Endothelial cell of umbilical vein (primary cell): ENCODE measurements around the gene SLC36A3. TPM values are rescaled to one million over a fixed set of nuclear protein-coding genes. Genes with fewer than 3 reads are reported as not detected.

Source experiments
- BruUV-seq: library from RNA; stranded (reverse); fragments of 400-500 nt; replicated peaks from 2 replicates; lab custom pipeline; 2021; lab: Mats Ljungman, UMichigan
- CTCF ChIA-PET: fragments of 300-600, 350-600 bp; sonication (Branson Sonifier 250); formaldehyde crosslinking; loops from one replicate; lab custom pipeline; 2021; ENCODE audit warnings: antibody characterized with exemption, inconsistent platforms; lab: Charles Lee
- POLR2A ChIA-PET: fragments of 300-600, 350-600 bp; sonication (Branson Sonifier 250); formaldehyde crosslinking; loops from one replicate; lab custom pipeline; 2021; ENCODE audit warnings: antibody characterized with exemption, inconsistent platforms; lab: Charles Lee
- DNase-seq: peaks from one replicate; pipeline ENCODE4 v3.0.0-alpha.2; 2011; ENCODE audit warnings: low read depth, low spot score
- FAIRE-seq: peaks from 2 replicates; lab custom pipeline; 2011; peaks lifted over from hg19 to GRCh38; lab: Jason Lieb, UNC
- H2AFZ ChIP-seq: 2 replicates; pipeline ENCODE4 v1.6.0; 2012; ENCODE audit warnings: low read depth, low read length, control low read depth, inconsistent platforms
- H3K27ac ChIP-seq: 2 replicates; pipeline ENCODE4 v1.5.1; 2011; ENCODE audit warnings: low read depth, mild to moderate bottlenecking, control low read depth, low read length, moderate library complexity; ENCODE audit not compliant: insufficient read depth
- H3K27me3 ChIP-seq, 2 experiments: 2 replicates each; pipeline versions ENCODE4 v1.6.0 to v1.6.1; 2011; ENCODE audit warnings: low read length in 2 of 2, mixed read lengths in 1 of 2; ENCODE audit not compliant: control insufficient read depth in 2 of 2, insufficient read depth in 2 of 2
- H3K36me3 ChIP-seq, 2 experiments: 2 replicates in 1 of 2; 3 replicates in 1 of 2; pipeline ENCODE4 v1.5.1; 2011; ENCODE audit warnings: low read length in 2 of 2, mild to moderate bottlenecking in 1 of 2, moderate library complexity in 1 of 2; ENCODE audit not compliant: control insufficient read depth in 2 of 2, insufficient read depth in 2 of 2; ENCODE audit errors: extremely low read depth in 1 of 2
- H3K4me1 ChIP-seq: 3 replicates; pipeline ENCODE4 v1.5.1; 2011; ENCODE audit warnings: mild to moderate bottlenecking, low read length; ENCODE audit not compliant: control insufficient read depth, insufficient read depth; ENCODE audit errors: extremely low read depth
- H3K4me2 ChIP-seq: 2 replicates; pipeline ENCODE4 v1.6.1; 2011; ENCODE audit warnings: low read length, control low read depth, mixed read lengths; ENCODE audit not compliant: insufficient read depth
- H3K4me3 ChIP-seq, 3 experiments: fragments of 200-600 bp in 1 of 3; sonication (generic), shearing (Covaris generic) in 1 of 3; replicated peaks in 1 of 3; 2 replicates each; pipeline ENCODE4 v1.5.1; 2011 to 2016; ENCODE audit warnings: control low read depth in 3 of 3, low read length in 3 of 3, mild to moderate bottlenecking in 2 of 3, inconsistent platforms in 1 of 3, low read depth in 1 of 3, moderate library complexity in 1 of 3; ENCODE audit not compliant: insufficient read depth in 1 of 3
- H3K79me2 ChIP-seq: 2 replicates; pipeline ENCODE4 v1.6.0; 2012; ENCODE audit warnings: low read length, inconsistent platforms; ENCODE audit not compliant: control insufficient read depth, insufficient read depth
- H3K9ac ChIP-seq: replicated peaks from 2 replicates; pipeline ENCODE3; 2011; ENCODE audit warnings: low read length, control low read depth; ENCODE audit not compliant: insufficient read depth; ENCODE audit errors: extremely low read depth
- H3K9me1 ChIP-seq: replicated peaks from 3 replicates; pipeline ENCODE4 v1.6.0; 2011; ENCODE audit warnings: mild to moderate bottlenecking, low read length; ENCODE audit not compliant: control insufficient read depth, insufficient read depth; ENCODE audit errors: extremely low read depth
- H3K9me3 ChIP-seq: replicated peaks from 2 replicates; pipeline ENCODE4 v1.5.1; 2012; ENCODE audit warnings: low read length, inconsistent platforms; ENCODE audit not compliant: control insufficient read depth, insufficient read depth
- H4K20me1 ChIP-seq: replicated peaks from 2 replicates; pipeline ENCODE3; 2011; ENCODE audit warnings: mild to moderate bottlenecking, low read length; ENCODE audit not compliant: control insufficient read depth, insufficient read depth; ENCODE audit errors: extremely low read depth
- CTCF ChIP-seq, 2 donors: IDR thresholded peaks; 1 replicate in 1 of 2; 2 replicates in 1 of 2; pipeline ENCODE4 v1.5.1; 2011; ENCODE audit warnings: low read length in 2 of 2, mild to moderate bottlenecking in 2 of 2, moderate library complexity in 2 of 2, control low read depth in 1 of 2, inconsistent platforms in 1 of 2, low read depth in 1 of 2; ENCODE audit not compliant: insufficient read depth in 1 of 2; ENCODE audit errors: extremely low read depth in 1 of 2
- EZH2 ChIP-seq: IDR thresholded peaks from 2 replicates; pipeline ENCODE4 v1.6.1; 2012; ENCODE audit warnings: borderline replicate concordance, low read depth, mild to moderate bottlenecking, moderate library complexity, low read length, inconsistent platforms; ENCODE audit not compliant: severe bottlenecking
- FOS ChIP-seq: IDR thresholded peaks from 2 replicates; pipeline ENCODE4 v1.6.1; 2011; ENCODE audit warnings: mild to moderate bottlenecking, low read length, moderate library complexity, borderline replicate concordance; ENCODE audit not compliant: insufficient read depth
- GATA2 ChIP-seq: IDR thresholded peaks from 2 replicates; pipeline ENCODE4 v1.7.0; 2011; ENCODE audit warnings: low read depth, mild to moderate bottlenecking, moderate library complexity, mixed read lengths, low read length; ENCODE audit not compliant: insufficient read length, insufficient read depth
- JUN ChIP-seq: IDR thresholded peaks from 2 replicates; pipeline ENCODE4 v1.6.1; 2011; ENCODE audit warnings: borderline replicate concordance, low read depth; ENCODE audit not compliant: insufficient read length, insufficient read depth
- MAX ChIP-seq: IDR thresholded peaks from 2 replicates; pipeline ENCODE4 v1.6.1; 2011; ENCODE audit not compliant: insufficient read depth, insufficient read length
- MYC ChIP-seq: IDR thresholded peaks from one replicate; pipeline ENCODE4 v1.6.1; 2011; ENCODE audit warnings: mild to moderate bottlenecking, low read depth, low read length
- POLR2A ChIP-seq: IDR thresholded peaks from 2 replicates; pipeline ENCODE4 v1.6.1; 2012; ENCODE audit warnings: low read depth, mild to moderate bottlenecking, control low read depth, low read length
- POLR2AphosphoS5 ChIP-seq: IDR thresholded peaks from 2 replicates; pipeline ENCODE4 v1.6.1; 2012; ENCODE audit warnings: low read depth, mild to moderate bottlenecking, control low read depth, low read length, moderate library complexity; ENCODE audit not compliant: insufficient read depth
- dilution Hi-C: fragments of 300-500 bp; cut with MboI; formaldehyde crosslinking; loops from one replicate; pipeline ENCODE4 v1.15.0; 2019; ENCODE audit warnings: low sequenced_read_pairs; ENCODE audit not compliant: extremely low pct_ligation_motif_present
- intact Hi-C: fragments of 100-400 bp; cut with micrococcal nuclease; formaldehyde crosslinking; loops from one replicate; pipeline ENCODE4 v1.10.0; 2022
- polyA plus RNA-seq, 4 experiments: library from polyadenylated mRNA; depleted of rRNA in 3 of 4; stranded (reverse) in 3 of 4; unstranded in 1 of 4; fragments of >200 nt; gene quantifications; 2 replicates each; pipeline versions ENCODE4 v1.2.1 to v1.2.3, GENCODE V29; 2011 to 2012; ENCODE audit warnings: missing spikeins in 1 of 4
- total RNA-seq: library from RNA; stranded (reverse); gene quantifications from 2 replicates; pipeline ENCODE4 v1.2.3, GENCODE V29; 2021

SLC36A3 gene
- total and polyA plus RNA-seq, 2 donors (not counting 3 experiments of a cell fraction or from before 2014, with no cell fraction given) = not detected

- CTCF ChIA-PET = interaction anchor here (1.3 kb wide), 1 partner anchor 32 kb away, joined by 3 read pairs; no protein-coding TSS in a partner anchor
These were observed 17.3 kb downstream of the SLC36A3 start for GRCh38 chr5:151286246-151286645.

More at GRCh38 chr5:151286246-151286645, 17.3 kb downstream of the SLC36A3 start:
- POLR2A ChIA-PET = no interaction called here
- Histone ChIP-seq H3K36me3 (no peaks in the 10 kb centered on the region), H3K27me3 (no peaks in the 10 kb centered on the region), H3K9me3 (no peaks in the 10 kb centered on the region), H3K4me2 (no peak overlapping the region), H3K27ac (no peak overlapping the region), H3K9ac (no peak overlapping the region), H4K20me1 (no peaks in the 10 kb centered on the region), H2AFZ (no peak overlapping the region), H3K9me1 (no peaks in the 10 kb centered on the region), H3K4me1 (no peaks in the 10 kb centered on the region), H3K4me3 (no peak overlapping the region), H3K79me2 (no peaks in the 10 kb centered on the region)
- TF ChIP-seq EZH2 (no peak), CTCF (IDR thresholded peaks at IDR 0.05; ENCODE audit: extremely low read depth in 1 of 2, insufficient read depth in 1 of 2, low read depth in 1 of 2, low read length in 2 of 2) (no peak), POLR2AphosphoS5 (no peak), GATA2 (no peak), JUN (no peak), MYC (no peak), MAX (no peak), POLR2A (no peak), FOS (no peak)
- BruUV-seq = no TSS peak
- no peak for FAIRE-seq
- DNase-seq = no peak
- dilution Hi-C loops (no loop called here), intact Hi-C loops (no loop called here)
